Measurements from ENCODE around the gene EYA2.
A peak's percentile ranks its signal among the peaks of the same experiment; 100 is the strongest.
"Not testable (repeated sequence)": the region's sequence is repeated elsewhere in the genome, so short reads cannot be mapped to it uniquely, and the experiment has no call there.

EYA2 gene

DNA sequence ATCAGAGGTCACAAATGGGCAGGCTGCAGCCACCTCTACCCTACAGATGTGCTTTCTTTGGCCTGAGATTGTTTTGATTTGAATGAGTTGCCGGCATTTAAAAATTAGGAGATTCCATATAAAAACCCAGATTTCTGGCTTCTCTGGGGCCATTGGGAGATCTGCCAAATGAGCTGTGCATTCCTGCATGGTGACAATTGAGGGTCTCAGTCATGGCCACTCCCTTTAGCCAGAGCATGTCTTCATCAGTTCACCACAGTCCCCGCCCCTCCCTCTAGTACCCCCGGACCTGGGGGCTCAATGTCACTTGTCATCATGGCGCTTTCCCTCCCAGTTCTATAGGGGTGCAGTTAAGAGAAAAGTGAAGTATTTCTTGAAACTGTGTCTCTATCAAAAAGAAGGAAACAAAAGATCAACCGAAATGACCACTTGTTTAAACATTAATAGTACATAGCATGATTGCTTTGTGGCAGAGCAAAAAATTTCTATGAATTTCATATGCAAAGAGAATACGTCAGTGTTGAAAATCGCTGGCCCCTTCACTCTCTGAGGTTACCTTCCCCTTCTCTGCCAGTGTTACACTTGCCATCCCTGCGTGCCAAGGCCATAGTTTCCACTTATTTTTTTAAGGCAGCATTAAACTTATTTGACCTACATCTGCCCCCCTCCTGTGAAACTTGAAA lies 21.1 kb downstream of the EYA2 start:
- Mint-ChIP-seq H3K27ac (peak overlapping the region in 2 of 3 experiments; percentile 0 to 23), H3K36me3 (ENCODE audit: low read depth) (peaks cover 10% of the 10 kb centered on the region), H3K4me1 (peaks cover 31% of the 10 kb centered on the region), H3K4me3 (no peak overlapping the region), H3K27me3 (ENCODE audit: low read depth) (peaks cover 9% of the 10 kb centered on the region), H3K9me3 (peaks cover 24% of the 10 kb centered on the region)
- TF ChIP-seq, protein P1, sequence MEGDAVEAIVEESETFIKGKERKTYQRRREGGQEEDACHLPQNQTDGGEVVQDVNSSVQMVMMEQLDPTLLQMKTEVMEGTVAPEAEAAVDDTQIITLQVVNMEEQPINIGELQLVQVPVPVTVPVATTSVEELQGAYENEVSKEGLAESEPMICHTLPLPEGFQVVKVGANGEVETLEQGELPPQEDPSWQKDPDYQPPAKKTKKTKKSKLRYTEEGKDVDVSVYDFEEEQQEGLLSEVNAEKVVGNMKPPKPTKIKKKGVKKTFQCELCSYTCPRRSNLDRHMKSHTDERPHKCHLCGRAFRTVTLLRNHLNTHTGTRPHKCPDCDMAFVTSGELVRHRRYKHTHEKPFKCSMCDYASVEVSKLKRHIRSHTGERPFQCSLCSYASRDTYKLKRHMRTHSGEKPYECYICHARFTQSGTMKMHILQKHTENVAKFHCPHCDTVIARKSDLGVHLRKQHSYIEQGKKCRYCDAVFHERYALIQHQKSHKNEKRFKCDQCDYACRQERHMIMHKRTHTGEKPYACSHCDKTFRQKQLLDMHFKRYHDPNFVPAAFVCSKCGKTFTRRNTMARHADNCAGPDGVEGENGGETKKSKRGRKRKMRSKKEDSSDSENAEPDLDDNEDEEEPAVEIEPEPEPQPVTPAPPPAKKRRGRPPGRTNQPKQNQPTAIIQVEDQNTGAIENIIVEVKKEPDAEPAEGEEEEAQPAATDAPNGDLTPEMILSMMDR (IDR thresholded peaks at IDR 0.05; ENCODE audit: unreplicated experiment in 3 of 3), result no peak

DNA sequence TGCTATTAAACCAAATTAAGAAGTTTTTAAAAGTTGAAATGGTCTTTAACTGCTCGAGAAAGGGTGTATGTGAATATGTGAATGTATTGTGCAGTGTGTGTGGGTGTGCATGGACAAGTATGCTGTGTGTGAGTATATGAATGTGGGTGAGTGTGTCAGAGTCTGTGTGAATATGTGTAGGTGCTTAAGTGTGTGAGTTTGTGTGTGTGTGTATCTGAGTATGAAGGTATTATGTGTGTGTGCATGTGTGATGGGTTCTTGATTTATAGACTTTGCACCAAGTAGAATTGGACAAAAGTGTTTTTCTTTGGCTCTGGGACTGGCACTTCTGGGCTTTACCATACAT lies 21.6 kb downstream of the EYA2 start:
- Mint-ChIP-seq H3K4me1 (peaks cover 31% of the 10 kb centered on the region), H3K36me3 (ENCODE audit: low read depth) (peaks cover 10% of the 10 kb centered on the region), H3K27me3 (ENCODE audit: low read depth) (peaks cover 9% of the 10 kb centered on the region), H3K27ac (peak overlapping the region in 2 of 3 experiments; percentile 0 to 23), H3K9me3 (peaks cover 22% of the 10 kb centered on the region), H3K4me3 (no peak overlapping the region)
- TF ChIP-seq, protein P1 (IDR thresholded peaks at IDR 0.05; ENCODE audit: unreplicated experiment in 3 of 3), result no peak

DNA sequence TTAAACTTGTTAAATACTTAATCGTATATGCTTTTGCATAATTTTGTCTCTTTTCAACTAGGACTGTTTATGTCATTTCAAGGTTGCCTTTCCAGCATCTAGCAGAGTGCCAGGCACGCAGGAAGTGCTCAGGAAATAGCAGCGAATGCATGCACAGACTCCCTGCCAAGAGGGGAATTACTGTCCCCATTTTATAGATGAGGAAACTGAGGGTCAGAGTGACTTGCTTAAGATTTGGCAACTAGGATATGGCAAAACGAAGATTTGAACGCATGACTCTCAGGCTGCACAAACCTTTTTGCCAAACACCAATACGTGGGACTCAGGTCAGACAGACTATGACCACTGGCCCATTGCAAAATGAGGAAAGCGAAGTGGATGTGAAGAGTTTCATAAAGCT lies 22.5 kb downstream of the EYA2 start:
- H3K36me3 Mint-ChIP-seq (ENCODE audit: low read depth), result peaks cover 6% of the 10 kb centered on the region
- TF ChIP-seq, protein P1 (IDR thresholded peaks at IDR 0.05; ENCODE audit: unreplicated experiment in 3 of 3), result no peak
- H3K4me1 Mint-ChIP-seq, result peaks cover 31% of the 10 kb centered on the region
- H3K4me3 Mint-ChIP-seq, result no peak overlapping the region
- H3K9me3 Mint-ChIP-seq, result peaks cover 13% of the 10 kb centered on the region
- H3K27me3 Mint-ChIP-seq (ENCODE audit: low read depth), result peaks cover 9% of the 10 kb centered on the region
- no peak overlapping the region for H3K27ac Mint-ChIP-seq

DNA sequence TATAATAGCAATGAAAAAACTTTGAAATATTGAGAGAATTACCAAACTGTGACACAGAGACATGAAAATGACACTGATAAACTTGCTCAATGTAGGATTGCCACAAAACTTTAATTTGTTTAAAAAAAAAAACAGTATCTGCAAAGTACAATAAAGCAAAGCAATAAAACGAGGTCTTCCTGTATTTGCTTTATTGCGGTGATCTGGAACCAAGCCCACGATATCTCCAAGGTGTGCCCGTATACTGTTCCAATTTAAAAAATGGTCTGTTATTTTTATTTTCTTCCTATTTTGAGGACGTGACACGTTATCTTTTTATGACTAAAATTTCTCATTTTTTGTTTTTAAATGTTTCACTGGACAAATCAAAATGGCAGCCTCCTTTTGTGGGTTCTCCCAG lies 25.5 kb downstream of the EYA2 start:
- Mint-ChIP-seq H3K4me1 (peaks cover 23% of the 10 kb centered on the region), H3K4me3 (no peak overlapping the region), H3K27me3 (ENCODE audit: low read depth) (no peaks in the 10 kb centered on the region), H3K27ac (peak overlapping the region; percentile 70 to 75 (median 72)), H3K9me3 (peaks cover 13% of the 10 kb centered on the region), H3K36me3 (ENCODE audit: low read depth) (peaks cover 6% of the 10 kb centered on the region)
- TF ChIP-seq, protein P1 (IDR thresholded peaks at IDR 0.05; ENCODE audit: unreplicated experiment in 3 of 3), result no peak

GRCh38 chr20:46922841-46923240 lies 28.2 kb downstream of the EYA2 start:
- not testable (repeated sequence) for H3K27ac Mint-ChIP-seq, H3K4me1 Mint-ChIP-seq

GRCh38 chr20:46923550-46923949 lies 28.9 kb downstream of the EYA2 start:
- H3K4me1 Mint-ChIP-seq, result peaks cover 16% of the 10 kb centered on the region

More at GRCh38 chr20:46922841-46923240, 28.2 kb downstream of the EYA2 start:
- not testable (repeated sequence) for H3K9me3 Mint-ChIP-seq; H3K27me3 Mint-ChIP-seq (ENCODE audit: low read depth); H3K36me3 Mint-ChIP-seq (ENCODE audit: low read depth); H3K4me3 Mint-ChIP-seq

More at GRCh38 chr20:46923550-46923949, 28.9 kb downstream of the EYA2 start:
- TF ChIP-seq, protein P1 (IDR thresholded peaks at IDR 0.05; ENCODE audit: unreplicated experiment in 3 of 3), result no peak
- Mint-ChIP-seq H3K36me3 (ENCODE audit: low read depth) (peaks cover 6% of the 10 kb centered on the region), H3K4me3 (no peak overlapping the region), H3K9me3 (peaks cover 6% of the 10 kb centered on the region), H3K27me3 (ENCODE audit: low read depth) (no peaks in the 10 kb centered on the region), H3K27ac (no peak overlapping the region)

All from nephron (organoid).